ENCODE data around the gene TIMM9. TPM values are rescaled to one million over a fixed set of nuclear protein-coding genes. Genes with fewer than 3 reads are reported as not detected.

Gene TIMM9
- total RNA-seq, 4 donors from 2014 or later = 35.4 to 57.8 (median 47.3) TPM

- TF ChIP-seq CTCF (IDR thresholded peaks at IDR 0.05; ENCODE audit: low read depth) = no peak
These were observed 30.2 kb downstream of the TIMM9 start for GRCh38 chr14:58397156-58397555.

- no peak for TF ChIP-seq CTCF (IDR thresholded peaks at IDR 0.05; ENCODE audit: low read depth)
These were observed 31.2 kb downstream of the TIMM9 start, which contains the start of gene TOMM20L for GRCh38 chr14:58395812-58396788. TSS of gene TOMM20L (plus strand) at chr14:58395930. CDS start at chr14:58395958, 28 bp downstream.

- no peak for TF ChIP-seq CTCF (IDR thresholded peaks at IDR 0.05; ENCODE audit: low read depth)
These were observed 31.8 kb downstream of the TIMM9 start for GRCh38 chr14:58395562-58395811.

- no peak for TF ChIP-seq CTCF (IDR thresholded peaks at IDR 0.05; ENCODE audit: low read depth)
These were observed 36.5 kb downstream of the TIMM9 start for GRCh38 chr14:58390830-58391229.

GRCh38 chr14:58376791-58377190 lies 50.5 kb downstream of the TIMM9 start:
- no peak for TF ChIP-seq CTCF (IDR thresholded peaks at IDR 0.05; ENCODE audit: low read depth)

GRCh38 chr14:58368956-58369355 lies 58.4 kb downstream of the TIMM9 start:
- no peak for TF ChIP-seq CTCF (IDR thresholded peaks at IDR 0.05; ENCODE audit: low read depth)

- no peak for TF ChIP-seq CTCF (IDR thresholded peaks at IDR 0.05; ENCODE audit: low read depth)
These were observed 60.0 kb downstream of the TIMM9 start for GRCh38 chr14:58367296-58367695.

Data from subcutaneous adipose tissue (tissue), 4 donors.